Right lobe of liver (tissue), 6 donors: Measurements from ENCODE around the gene ZNF774. TPM values are rescaled to one million over a fixed set of nuclear protein-coding genes. Genes with fewer than 3 reads are reported as not detected.

Experiments
- ATAC-seq, 4 donors: fragments of 200-7000 bp; cut with Tn5 transposase; one replicate each; pipeline ENCODE4 v1.9.1; 2020; ENCODE audit warnings: mild to moderate bottlenecking in 4 of 4, moderate library complexity in 4 of 4
- DNase-seq, 3 donors: peaks; one replicate each; pipeline ENCODE4 v3.0.0-alpha.2; 2020
- H3K27ac ChIP-seq, 3 donors: fragments of 200-600 bp; one replicate each; pipeline ENCODE4 v1.8.0; 2022
- H3K27me3 ChIP-seq, 2 donors: fragments of 200-600 bp; one replicate each; pipeline ENCODE4 v1.8.0; 2022
- H3K36me3 ChIP-seq, 4 donors: fragments of 200-600 bp; sonication (generic) in 1 of 4; one replicate each; pipeline versions ENCODE4 v1.5.1 to v1.8.0; 2017 to 2022; ENCODE audit warnings: control low read depth in 1 of 4
- H3K4me1 ChIP-seq, 4 donors: fragments of 200-600 bp; sonication (generic) in 1 of 4; one replicate each; pipeline versions ENCODE4 v1.5.1 to v1.8.0; 2017 to 2022; ENCODE audit warnings: control low read depth in 1 of 4
- H3K4me3 ChIP-seq, 3 donors: fragments of 200-600 bp; one replicate each; pipeline ENCODE4 v1.8.0; 2022
- H3K9me3 ChIP-seq, 4 donors: fragments of 200-600 bp; sonication (generic) in 1 of 4; one replicate each; pipeline versions ENCODE4 v1.5.1 to v1.8.0; 2017 to 2022; ENCODE audit warnings: control low read depth in 1 of 4
- CTCF ChIP-seq, 4 donors: fragments of 200-600 bp in 3 of 4; fragments of 450-650 bp in 1 of 4; IDR thresholded peaks; one replicate each; pipeline versions ENCODE4 v1.5.1 to v1.8.0; 2016 to 2022; ENCODE audit warnings: antibody characterized with exemption in 4 of 4, mild to moderate bottlenecking in 2 of 4
- POLR2A ChIP-seq: fragments of 450-650 bp; IDR thresholded peaks from one replicate; pipeline ENCODE4 v1.6.1; 2017; ENCODE audit warnings: antibody characterized with exemption, mild to moderate bottlenecking
- WGBS: methylation state at CpG from one replicate; pipeline ENCODE4 v1.1.6; 2018; ENCODE audit warnings: low coverage, low lambda C conversion rate; ENCODE audit not compliant: insufficient coverage; ENCODE audit errors: missing lambda C conversion rate; 5-methylcytosine and 5-hydroxymethylcytosine counted together
- intact Hi-C, 2 donors: fragments of 100-400 bp; cut with DNase I; formaldehyde crosslinking; loops; one replicate each; pipeline versions ENCODE4 v1.11.2 to v1.14.1; 2022
- small RNA-seq, 2 experiments: library from RNA; depleted of rRNA; stranded (forward); fragments of <200 nt; gene quantifications; one replicate each; pipeline ENCODE3, GENCODE V24; 2016
- total RNA-seq, 6 experiments: library from RNA; depleted of rRNA in 2 of 6; stranded (reverse); fragments of >200 nt in 2 of 6; fragmentation: NEBNext Ultra II Directional in 3 of 6; extraction: Animal tissue kit (Norgen Biotek cat#: 25700) in 3 of 6; gene quantifications; one replicate each; pipeline versions ENCODE4 v1.1.0 to v1.2.4, GENCODE V29; 2016 to 2023
- donor health status: DM: no; HTN: yes; CAD: no.
- donor health status: DM: no; HTN: no; CAD: no.
- donor health status: DM: no; HTN: no; CAD: no.
- donor health status: DM: no; HTN: yes; CAD: no.
- donor health status: DM: no; HTN: yes; CAD: no.

Gene ZNF774
- total RNA-seq, 6 experiments from 2014 or later, result 1.2 to 2.5 (median 1.7) TPM

GRCh38 chr15:90411176-90411575, 59.1 kb downstream of the ZNF774 start:
- TF ChIP-seq CTCF (IDR thresholded peaks at IDR 0.05), result no peak
- TF ChIP-seq POLR2A, result no peak
- ATAC-seq (no peak), DNase-seq (no peak)
- Histone ChIP-seq H3K27ac (no peak overlapping the region), H3K27me3 (no peaks in the 10 kb centered on the region), H3K36me3 (no peaks in the 10 kb centered on the region), H3K4me3 (no peak overlapping the region), H3K9me3 (no peaks in the 10 kb centered on the region), H3K4me1 (no peaks in the 10 kb centered on the region)
- WGBS, result 72% methylated on average over 2 of the region's 2 CpGs
- intact Hi-C loops, result no loop called here

Small RNA genes lying within 50 kb of the gene (small RNA-seq; reads per million reads assigned to genes)
- gene NDUFA3P4, result 0 reads per million in 2 experiments

Other genes with a start within 250 kb of the ZNF774 start
- gene IDH2, start 249.8 kb upstream of the ZNF774 start, total RNA-seq, result 100 to 1,000 TPM; 115 to 371 (median 261) TPM
- gene SEMA4B, start 151.0 kb upstream of the ZNF774 start, total RNA-seq, result 10 to 100 TPM; 17.1 to 67.7 (median 20.3) TPM
- gene CIB1, start 118.3 kb upstream of the ZNF774 start, total RNA-seq, result 10 to 100 TPM; 43.4 to 83.0 (median 51.0) TPM
- gene GDPGP1, start 118.1 kb upstream of the ZNF774 start, total RNA-seq, result 10 to 100 TPM in 2 of 6 experiments, 1 to 10 TPM in 4; 3.6 to 13.6 (median 7.3) TPM
- under 1 TPM in 2 of 6 experiments, not detected in 4; 0.13 to 0.46 TPM for gene TTLL13, start 102.7 kb upstream of the ZNF774 start, total RNA-seq
- 10 to 100 TPM; 24.0 to 29.5 (median 26.4) TPM for gene NGRN, start 86.6 kb upstream of the ZNF774 start, total RNA-seq
- gene IQGAP1, start 36.0 kb downstream of the ZNF774 start, total RNA-seq, result 10 to 100 TPM; 12.2 to 43.7 (median 26.3) TPM
- 10 to 100 TPM in 4 of 6 experiments, 1 to 10 TPM in 2; 8.4 to 16.2 (median 11.3) TPM for gene CRTC3, start 177.6 kb downstream of the ZNF774 start, total RNA-seq